ENCODE measurements around the gene BICRA.
"Not testable (repeated sequence)": the region's sequence is repeated elsewhere in the genome, so short reads cannot be mapped to it uniquely, and the experiment has no call there.

The BICRA gene

DNA sequence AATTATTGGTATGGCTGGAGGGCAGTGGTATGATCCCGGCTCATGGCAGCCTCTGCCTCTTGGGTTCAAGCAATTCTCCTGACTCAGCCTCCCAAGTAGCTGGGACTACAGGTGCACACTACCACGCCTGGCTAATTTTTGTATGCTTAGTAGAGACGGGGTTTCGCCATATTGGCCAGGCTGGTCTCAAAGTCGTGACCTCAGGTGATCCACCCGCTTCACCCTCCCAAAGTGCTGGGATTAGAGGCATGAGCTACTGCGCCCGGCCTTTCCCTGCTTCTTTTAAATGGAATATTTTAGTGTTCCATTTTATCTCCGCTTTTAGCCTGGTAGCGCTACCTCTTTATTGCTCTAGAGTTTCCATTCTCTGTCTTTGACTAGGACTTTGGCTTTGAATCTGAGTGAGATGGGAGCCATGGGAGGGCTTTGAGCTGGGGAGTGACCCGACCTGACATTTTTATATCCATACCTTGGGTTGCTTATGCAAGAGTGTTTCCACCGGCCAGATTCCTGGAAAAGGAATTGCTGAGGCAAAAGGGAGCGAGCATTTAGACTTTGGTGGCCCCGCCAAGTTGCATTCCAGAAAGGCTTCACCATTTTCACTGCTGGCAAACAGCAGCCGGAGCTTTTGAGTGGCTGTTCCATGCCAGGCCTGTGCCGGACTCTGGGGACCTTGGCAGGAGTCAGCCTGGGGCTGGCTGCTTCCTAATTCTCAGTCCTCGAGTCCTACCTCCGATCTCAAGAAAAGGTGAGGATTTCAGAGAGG is 22.9 kb downstream of the BICRA start:
- no peak for DNase-seq (ENCODE audit: low read depth)
- no peak overlapping the region for H3K4me3 ChIP-seq (replicated peaks; ENCODE audit: low read depth, low read length)
- TF ChIP-seq, protein P1, sequence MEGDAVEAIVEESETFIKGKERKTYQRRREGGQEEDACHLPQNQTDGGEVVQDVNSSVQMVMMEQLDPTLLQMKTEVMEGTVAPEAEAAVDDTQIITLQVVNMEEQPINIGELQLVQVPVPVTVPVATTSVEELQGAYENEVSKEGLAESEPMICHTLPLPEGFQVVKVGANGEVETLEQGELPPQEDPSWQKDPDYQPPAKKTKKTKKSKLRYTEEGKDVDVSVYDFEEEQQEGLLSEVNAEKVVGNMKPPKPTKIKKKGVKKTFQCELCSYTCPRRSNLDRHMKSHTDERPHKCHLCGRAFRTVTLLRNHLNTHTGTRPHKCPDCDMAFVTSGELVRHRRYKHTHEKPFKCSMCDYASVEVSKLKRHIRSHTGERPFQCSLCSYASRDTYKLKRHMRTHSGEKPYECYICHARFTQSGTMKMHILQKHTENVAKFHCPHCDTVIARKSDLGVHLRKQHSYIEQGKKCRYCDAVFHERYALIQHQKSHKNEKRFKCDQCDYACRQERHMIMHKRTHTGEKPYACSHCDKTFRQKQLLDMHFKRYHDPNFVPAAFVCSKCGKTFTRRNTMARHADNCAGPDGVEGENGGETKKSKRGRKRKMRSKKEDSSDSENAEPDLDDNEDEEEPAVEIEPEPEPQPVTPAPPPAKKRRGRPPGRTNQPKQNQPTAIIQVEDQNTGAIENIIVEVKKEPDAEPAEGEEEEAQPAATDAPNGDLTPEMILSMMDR (IDR thresholded peaks at IDR 0.05; ENCODE audit: low read length, missing control alignments), result no peak

DNA sequence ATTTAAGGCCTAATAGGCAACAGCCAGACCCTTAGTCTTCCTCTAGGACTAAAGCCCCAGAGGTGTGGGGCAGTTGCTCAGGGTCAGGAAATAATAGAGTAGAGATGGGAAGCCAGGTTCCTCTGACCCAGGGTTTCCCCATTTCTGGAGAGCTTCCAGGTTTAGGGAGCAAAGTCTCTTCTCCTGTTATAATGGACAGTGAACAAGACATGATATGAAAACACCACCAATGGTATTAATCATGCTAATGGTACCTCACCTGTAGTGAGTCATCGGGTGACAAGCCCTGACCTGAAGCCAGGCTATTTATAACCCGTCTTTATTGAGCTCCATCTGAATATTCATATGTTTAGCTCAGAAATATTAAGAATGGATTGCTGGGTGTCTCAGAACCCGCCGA is 24.6 kb downstream of the BICRA start:
- H3K4me3 ChIP-seq (replicated peaks; ENCODE audit: low read depth, low read length), result no peak overlapping the region
- TF ChIP-seq, protein P1 (IDR thresholded peaks at IDR 0.05; ENCODE audit: low read length, missing control alignments), result no peak
- no peak for DNase-seq (ENCODE audit: low read depth)

DNA sequence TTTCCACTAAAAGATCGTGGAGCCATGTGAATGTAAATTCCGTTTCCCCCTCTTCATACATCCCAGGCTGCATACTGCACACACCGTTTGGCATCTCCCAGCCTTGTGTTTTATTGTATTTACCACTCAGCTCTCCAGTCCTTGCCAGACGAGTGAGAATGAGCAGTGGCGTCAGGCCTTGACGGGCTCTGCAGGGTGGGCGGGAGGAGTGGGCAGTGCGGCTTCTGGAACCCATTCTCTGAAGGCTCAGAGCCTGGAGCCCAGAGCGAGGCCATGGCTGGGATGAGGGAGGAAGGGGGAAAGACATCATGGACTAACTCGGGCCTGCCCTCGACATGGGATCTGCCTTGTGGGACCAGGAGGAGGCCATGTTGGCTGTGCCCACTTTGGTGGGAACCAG is 25.1 kb downstream of the BICRA start:
- TF ChIP-seq, protein P1 (IDR thresholded peaks at IDR 0.05; ENCODE audit: low read length, missing control alignments), result no peak
- DNase-seq (ENCODE audit: low read depth), result no peak
- H3K4me3 ChIP-seq (replicated peaks; ENCODE audit: low read depth, low read length), result no peak overlapping the region

DNA sequence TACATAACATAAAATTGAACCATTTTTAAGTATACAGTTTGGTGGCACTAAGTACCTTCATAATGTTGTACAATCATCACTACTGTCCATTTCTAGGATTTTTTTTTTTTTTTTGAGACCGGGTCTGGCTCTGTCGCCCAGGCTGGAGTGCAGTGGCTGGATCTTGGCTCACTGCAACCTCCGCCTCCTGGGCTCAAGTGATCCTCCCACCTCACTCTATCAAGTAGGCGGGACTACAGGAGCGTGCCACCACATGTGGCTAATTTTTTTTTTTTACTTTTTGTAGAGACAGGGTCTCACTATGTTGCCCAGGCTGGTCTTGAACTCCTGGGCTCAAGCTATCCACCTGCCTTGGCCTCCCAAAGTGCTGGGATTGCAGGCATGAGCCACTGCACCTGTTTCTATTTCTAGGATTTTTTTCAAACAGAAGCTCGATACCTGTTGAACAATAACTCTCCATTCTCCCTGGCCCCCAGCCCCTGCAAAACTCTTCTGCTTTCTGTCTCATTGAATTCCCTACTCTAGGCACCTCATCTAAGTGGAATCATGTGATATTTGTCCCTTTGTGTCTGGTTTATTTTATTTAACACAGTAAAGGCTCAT is 26.3 kb downstream of the BICRA start:
- H3K4me3 ChIP-seq (replicated peaks; ENCODE audit: low read depth, low read length); DNase-seq (ENCODE audit: low read depth): not testable (repeated sequence)

DNA sequence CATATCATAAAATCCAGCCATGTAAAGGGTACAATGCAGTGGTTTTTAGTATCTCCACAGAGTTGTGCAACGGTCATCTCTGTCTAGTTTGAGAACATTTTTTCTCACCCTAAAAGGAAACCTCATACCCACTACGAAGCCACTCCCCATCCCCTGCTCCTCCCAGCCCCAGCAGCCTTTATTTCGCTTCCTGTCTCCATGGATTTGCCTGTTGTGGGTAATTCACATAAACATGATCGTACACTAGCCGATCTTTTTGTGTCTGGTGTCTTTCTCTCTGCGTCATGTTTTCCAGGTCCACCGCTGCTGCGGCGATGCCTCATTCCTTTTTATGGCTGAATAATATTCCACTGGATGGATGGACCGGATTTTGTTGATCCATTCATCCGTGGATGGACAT is 28.6 kb downstream of the BICRA start:
- no peak overlapping the region for H3K4me3 ChIP-seq (replicated peaks; ENCODE audit: low read depth, low read length)
- TF ChIP-seq, protein P1 (IDR thresholded peaks at IDR 0.05; ENCODE audit: low read length, missing control alignments), result no peak
- peak; percentile 64 for DNase-seq (ENCODE audit: low read depth)

DNA sequence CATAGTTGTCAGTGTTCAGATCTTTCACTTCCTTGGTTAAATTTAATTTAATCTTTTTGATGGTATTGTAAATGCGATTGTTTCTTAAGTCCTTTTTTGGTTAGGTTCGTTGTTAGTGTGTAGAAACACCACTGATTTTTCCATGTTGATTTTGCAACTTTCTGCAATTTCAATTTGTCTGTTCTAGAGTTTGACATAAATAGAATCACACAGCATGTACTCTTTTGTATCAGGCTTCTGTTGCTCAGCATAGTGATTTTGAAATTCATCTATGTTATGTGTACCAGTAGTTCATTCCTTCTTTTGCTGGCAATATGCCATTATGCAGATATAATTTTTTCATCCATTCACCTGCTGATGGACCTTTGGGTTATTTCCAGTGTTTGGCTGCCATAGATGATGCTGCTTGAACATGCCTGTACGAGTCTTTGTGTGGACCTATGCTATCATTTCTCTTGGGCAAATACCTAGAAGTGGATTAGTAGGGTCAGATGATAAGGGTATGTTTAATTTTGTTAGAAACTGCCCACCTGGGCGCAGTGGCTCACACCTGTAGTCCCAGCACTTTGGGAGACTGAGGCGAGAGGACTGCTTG is 33.1 kb downstream of the BICRA start:
- TF ChIP-seq, protein P1 (IDR thresholded peaks at IDR 0.05; ENCODE audit: low read length, missing control alignments), result no peak
- peak; percentile 31 for DNase-seq (ENCODE audit: low read depth)

DNA sequence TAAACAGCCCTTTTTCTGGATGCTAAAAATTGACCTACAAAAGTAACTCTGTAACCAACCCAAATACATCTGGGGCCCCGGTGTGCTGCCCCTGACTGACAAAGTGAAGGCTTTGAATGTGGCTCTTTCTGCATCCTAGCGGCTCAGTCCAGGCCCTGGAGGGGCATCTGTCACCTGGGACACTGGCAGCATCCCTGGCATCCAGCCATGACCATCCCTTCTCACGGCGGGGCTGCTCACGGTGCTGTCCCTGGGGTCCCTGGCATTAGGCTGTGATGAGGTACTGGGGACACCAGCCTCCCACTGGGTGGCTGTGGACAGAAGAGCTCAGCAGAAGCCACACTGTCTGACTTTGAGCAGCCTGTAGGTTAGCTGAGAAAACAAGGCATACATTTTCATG is 34.3 kb downstream of the BICRA start:
- no peak for DNase-seq (ENCODE audit: low read depth)
- no peak overlapping the region for H3K4me3 ChIP-seq (replicated peaks; ENCODE audit: low read depth, low read length)
- TF ChIP-seq, protein P1 (IDR thresholded peaks at IDR 0.05; ENCODE audit: low read length, missing control alignments), result no peak

More for the DNA sequence above, 33.1 kb downstream of the BICRA start:
- H3K4me3 ChIP-seq (replicated peaks; ENCODE audit: low read depth, low read length), result no peak overlapping the region
